ENCODE data around the gene EN1. TPM values are rescaled to one million over a fixed set of nuclear protein-coding genes. Genes with fewer than 3 reads are reported as not detected.

Gene EN1
- total RNA-seq, 1 experiment from 2014 or later = not detected

GRCh38 chr2:118816669-118817068, 30.8 kb downstream of the EN1 start:
- CTCF ChIA-PET = no interaction called here
- no TSS peak for BruUV-seq (replicated peaks)
- POLR2A ChIA-PET (ENCODE audit: low non-redundant PET) = no interaction called here
- intact Hi-C loops (cut with micrococcal nuclease; ENCODE audit: unreplicated experiment) = no loop called here
- no peaks in the 10 kb centered on the region for H3K4me1 ChIP-seq (ENCODE audit: insufficient read depth, low read length, poor library complexity, severe bottlenecking)
- TF ChIP-seq CTCF (conservative IDR thresholded peaks at IDR 0.05; ENCODE audit: low read depth, low read length) = no peak
- no peak for TF ChIP-seq EZH2 (IDR thresholded peaks at IDR 0.05; ENCODE audit: borderline replicate concordance, low read depth, low read length, poor library complexity, severe bottlenecking)
- no peak overlapping the region for H3K4me3 ChIP-seq (ENCODE audit: low read depth, low read length, poor library complexity, severe bottlenecking)
- peaks cover 7% of the 10 kb centered on the region for H3K27me3 ChIP-seq (replicated peaks; ENCODE audit: insufficient read depth, low read depth, low read length, poor library complexity)
- H3K9me3 ChIP-seq (ENCODE audit: low read depth, low read length, poor library complexity, severe bottlenecking) = no peaks in the 10 kb centered on the region
- no peak for DNase-seq (ENCODE audit: low spot score)
- no peak overlapping the region for H3K27ac ChIP-seq (ENCODE audit: low read depth, low read length, poor library complexity, severe bottlenecking)
- H3K36me3 ChIP-seq (ENCODE audit: insufficient read depth, low read length, poor library complexity, severe bottlenecking) = no peaks in the 10 kb centered on the region

GRCh38 chr2:118815731-118816130, 31.7 kb downstream of the EN1 start:
- no TSS peak for BruUV-seq (replicated peaks)
- no peaks in the 10 kb centered on the region for H3K9me3 ChIP-seq (ENCODE audit: low read depth, low read length, poor library complexity, severe bottlenecking)
- no peak overlapping the region for H3K27ac ChIP-seq (ENCODE audit: low read depth, low read length, poor library complexity, severe bottlenecking)
- ChIA-PET POLR2A (ENCODE audit: low non-redundant PET) (no interaction called here), CTCF (no interaction called here)
- no peak for TF ChIP-seq EZH2 (IDR thresholded peaks at IDR 0.05; ENCODE audit: borderline replicate concordance, low read depth, low read length, poor library complexity, severe bottlenecking)
- TF ChIP-seq CTCF (conservative IDR thresholded peaks at IDR 0.05; ENCODE audit: low read depth, low read length) = no peak
- intact Hi-C loops (cut with micrococcal nuclease; ENCODE audit: unreplicated experiment) = no loop called here
- no peaks in the 10 kb centered on the region for H3K36me3 ChIP-seq (ENCODE audit: insufficient read depth, low read length, poor library complexity, severe bottlenecking)
- H3K4me1 ChIP-seq (ENCODE audit: insufficient read depth, low read length, poor library complexity, severe bottlenecking) = no peaks in the 10 kb centered on the region
- H3K4me3 ChIP-seq (ENCODE audit: low read depth, low read length, poor library complexity, severe bottlenecking) = no peak overlapping the region
- peaks cover 6% of the 10 kb centered on the region for H3K27me3 ChIP-seq (replicated peaks; ENCODE audit: insufficient read depth, low read depth, low read length, poor library complexity)
- DNase-seq (ENCODE audit: low spot score) = no peak

GRCh38 chr2:118815314-118815713, 32.1 kb downstream of the EN1 start:
- H3K36me3 ChIP-seq (ENCODE audit: insufficient read depth, low read length, poor library complexity, severe bottlenecking) = no peaks in the 10 kb centered on the region
- no peak for TF ChIP-seq EZH2 (IDR thresholded peaks at IDR 0.05; ENCODE audit: borderline replicate concordance, low read depth, low read length, poor library complexity, severe bottlenecking)
- no peak for TF ChIP-seq CTCF (conservative IDR thresholded peaks at IDR 0.05; ENCODE audit: low read depth, low read length)
- H3K9me3 ChIP-seq (ENCODE audit: low read depth, low read length, poor library complexity, severe bottlenecking) = no peaks in the 10 kb centered on the region
- H3K27me3 ChIP-seq (replicated peaks; ENCODE audit: insufficient read depth, low read depth, low read length, poor library complexity) = peaks cover 6% of the 10 kb centered on the region
- no peak overlapping the region for H3K27ac ChIP-seq (ENCODE audit: low read depth, low read length, poor library complexity, severe bottlenecking)
- no peaks in the 10 kb centered on the region for H3K4me1 ChIP-seq (ENCODE audit: insufficient read depth, low read length, poor library complexity, severe bottlenecking)
- BruUV-seq (replicated peaks) = no TSS peak
- no peak for DNase-seq (ENCODE audit: low spot score)
- intact Hi-C loops (cut with micrococcal nuclease; ENCODE audit: unreplicated experiment) = no loop called here
- ChIA-PET CTCF (no interaction called here), POLR2A (ENCODE audit: low non-redundant PET) (no interaction called here)
- no peak overlapping the region for H3K4me3 ChIP-seq (ENCODE audit: low read depth, low read length, poor library complexity, severe bottlenecking)
